GOT3 (cell line): ENCODE results near the gene CHMP6.

ENCODE experiments used
- DNase-seq: peaks from one replicate; lab custom pipeline; 2025; ENCODE audit warnings: mixed read lengths; lab: John Stamatoyannopoulos, UW

Gene CHMP6

DNA sequence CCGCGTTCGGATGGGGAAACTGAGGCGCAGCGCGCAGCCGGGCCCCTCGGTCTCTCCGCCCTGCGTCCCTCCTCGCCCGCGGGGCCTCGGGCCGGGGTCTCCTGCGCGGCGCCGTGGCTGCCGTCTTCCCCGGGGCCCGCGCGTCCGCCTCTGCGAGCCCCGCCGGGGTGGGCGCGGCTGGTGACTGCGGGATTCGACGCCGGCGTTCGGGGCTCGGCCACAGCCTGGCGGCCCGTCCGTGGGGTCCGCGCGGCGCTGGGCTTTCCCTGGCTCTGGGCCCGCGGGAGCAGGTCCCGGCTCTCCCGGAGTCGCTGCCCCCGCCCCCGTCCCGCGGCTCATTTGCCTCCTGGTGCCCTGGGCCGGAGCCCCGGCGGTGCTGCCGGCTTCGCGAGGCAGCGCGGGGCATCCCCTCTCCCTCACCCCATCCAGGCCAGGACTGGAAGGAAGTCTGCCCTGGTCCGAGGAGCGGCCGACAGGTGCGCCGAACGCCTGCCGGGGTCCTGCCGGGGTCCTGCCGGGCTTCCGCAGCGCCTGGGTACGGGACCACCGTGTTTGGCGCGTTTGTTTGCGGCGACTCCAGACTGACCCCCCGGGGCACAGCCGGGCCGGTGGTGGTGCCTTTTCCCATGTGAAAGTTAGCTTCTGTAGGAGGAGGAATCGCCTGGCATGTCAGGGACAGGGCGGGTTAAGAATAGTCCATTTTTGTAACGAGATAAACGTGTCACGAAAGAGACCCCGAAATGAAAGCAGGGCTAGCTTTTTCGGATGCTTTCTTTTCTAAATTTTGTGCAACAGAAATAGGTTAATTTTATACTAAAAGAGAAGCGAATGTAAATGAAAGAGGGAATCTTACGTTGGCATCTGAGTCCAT lies 671 bp downstream of the CHMP6 start:
- no peak for DNase-seq

DNA sequence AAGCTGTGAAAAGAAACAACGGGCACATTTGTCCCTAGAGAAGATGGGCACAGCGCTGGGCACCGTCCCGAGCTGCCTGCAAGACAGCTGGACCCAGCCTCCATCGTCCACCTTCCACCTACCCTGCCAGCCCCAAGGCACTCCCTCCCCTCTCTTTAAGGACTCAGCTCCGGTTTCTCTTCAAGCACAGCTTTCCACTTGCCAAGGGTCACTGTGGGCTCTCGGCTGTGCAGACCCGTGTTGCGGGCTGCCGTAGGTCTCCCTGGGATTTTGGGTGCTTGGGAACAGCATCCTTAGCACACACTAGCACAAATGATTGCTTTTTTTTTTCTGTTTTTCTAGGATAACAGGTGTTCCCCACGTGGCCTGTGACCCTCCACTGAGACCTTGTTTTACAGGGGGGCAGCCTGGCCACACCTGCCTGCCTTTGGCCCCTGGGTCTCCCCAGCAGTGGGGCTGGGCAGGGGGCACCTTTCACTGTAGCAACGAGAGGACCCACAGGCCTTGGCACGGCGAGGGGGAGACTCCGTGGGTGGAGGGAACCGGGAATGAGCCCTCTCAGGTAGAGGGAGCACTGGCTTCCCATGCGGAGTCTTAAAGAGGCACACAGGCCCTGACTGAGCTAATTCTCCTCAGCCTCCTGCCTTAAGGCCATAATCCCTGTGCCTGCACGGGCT lies 1.4 kb downstream of the CHMP6 start:
- DNase-seq, result no peak

DNA sequence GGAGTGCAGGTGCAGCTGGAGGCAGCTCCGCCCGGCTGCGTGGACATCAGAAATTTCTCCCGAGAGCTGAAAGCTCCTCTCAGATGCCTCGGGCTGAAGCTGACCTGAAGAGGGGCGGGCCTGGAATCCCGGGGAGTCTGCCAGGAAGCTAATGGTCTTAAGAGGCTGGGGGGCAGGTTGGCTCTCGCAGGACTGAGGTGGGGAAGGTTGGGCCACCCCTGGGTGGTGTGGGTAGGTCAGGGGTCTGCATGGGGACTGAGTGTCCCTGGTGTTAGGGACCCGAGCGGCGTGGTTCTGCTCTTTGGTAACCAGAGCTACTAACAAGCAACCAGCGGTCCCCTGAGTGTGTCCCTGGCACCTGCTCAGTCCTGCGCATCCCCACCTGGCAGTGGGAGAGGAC lies 3.5 kb downstream of the CHMP6 start:
- no peak for DNase-seq

DNA sequence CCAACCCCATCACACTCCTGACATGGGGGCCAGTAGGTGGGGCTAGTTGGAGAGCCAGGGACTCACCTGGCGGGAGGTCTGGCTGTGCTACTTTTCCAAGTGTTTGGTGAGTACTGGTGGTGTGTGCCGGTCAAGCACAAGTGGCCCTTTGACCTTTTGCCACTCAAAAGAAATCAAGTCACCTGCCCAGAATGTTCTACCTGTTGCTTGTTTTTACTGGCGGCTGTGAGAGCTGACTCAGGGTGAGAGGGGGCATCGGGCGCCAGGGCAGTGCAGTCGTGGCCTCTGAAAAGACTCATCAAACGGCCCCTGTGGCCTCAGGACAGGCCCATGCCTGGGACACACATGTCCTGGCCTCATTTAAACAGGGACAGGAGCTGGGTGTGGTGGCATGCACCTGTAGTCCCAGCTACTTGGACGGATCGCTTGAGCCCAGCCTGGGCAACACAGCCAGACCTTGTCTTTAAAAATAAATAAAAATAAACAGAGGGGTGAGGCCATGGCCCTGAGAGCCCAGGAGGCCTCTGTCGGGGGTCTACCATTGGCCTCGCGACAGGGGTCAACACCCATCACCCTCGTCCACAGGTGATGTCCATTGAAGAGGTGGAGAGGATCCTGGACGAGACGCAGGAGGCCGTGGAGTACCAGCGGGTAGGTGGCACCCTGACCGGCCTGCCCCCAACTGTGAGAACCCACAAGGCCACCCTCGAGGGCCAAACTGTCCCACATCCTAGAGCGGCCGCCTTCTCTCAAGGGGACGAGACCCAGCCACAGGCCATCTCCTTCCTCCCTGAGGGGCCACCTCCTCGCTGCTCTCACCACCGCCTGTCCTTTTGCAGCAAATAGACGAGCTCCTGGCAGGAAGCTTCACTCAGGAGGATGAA lies 5.0 kb downstream of the CHMP6 start:
- no peak for DNase-seq

DNA sequence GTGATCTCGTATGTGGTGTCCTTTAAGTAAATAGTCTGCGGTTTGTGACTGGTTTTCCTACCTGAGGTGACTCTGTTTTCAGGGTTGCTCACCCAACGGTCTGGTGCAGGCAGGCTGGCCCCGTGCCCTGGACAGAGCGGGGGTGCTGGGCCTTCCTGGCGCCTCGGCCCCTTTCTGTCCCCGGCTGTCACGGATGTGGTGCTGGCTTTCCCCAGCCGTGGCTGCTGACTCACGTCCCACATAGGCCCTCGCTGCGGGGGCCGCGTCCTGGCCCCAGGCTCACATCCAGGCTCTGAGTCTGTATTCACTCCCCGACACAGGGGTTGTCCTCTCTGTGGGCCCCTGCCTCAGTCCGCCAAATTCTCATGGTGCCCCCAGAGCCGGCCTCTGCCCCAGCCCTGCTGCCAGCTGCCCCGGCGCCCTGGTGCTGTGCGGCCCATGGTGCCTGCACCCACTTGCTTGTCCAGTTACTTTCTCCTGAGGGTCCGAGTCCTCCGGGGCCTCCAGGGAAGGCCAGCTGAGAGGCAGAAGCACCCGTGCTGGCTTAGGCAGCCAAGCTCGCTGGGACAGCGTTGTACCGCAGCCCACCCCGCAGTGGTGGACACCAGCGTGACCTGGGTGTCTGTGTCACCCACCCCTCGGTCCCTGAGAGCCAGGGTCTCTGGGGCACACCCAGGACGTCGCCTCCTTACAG lies 5.9 kb downstream of the CHMP6 start:
- DNase-seq, result no peak

DNA sequence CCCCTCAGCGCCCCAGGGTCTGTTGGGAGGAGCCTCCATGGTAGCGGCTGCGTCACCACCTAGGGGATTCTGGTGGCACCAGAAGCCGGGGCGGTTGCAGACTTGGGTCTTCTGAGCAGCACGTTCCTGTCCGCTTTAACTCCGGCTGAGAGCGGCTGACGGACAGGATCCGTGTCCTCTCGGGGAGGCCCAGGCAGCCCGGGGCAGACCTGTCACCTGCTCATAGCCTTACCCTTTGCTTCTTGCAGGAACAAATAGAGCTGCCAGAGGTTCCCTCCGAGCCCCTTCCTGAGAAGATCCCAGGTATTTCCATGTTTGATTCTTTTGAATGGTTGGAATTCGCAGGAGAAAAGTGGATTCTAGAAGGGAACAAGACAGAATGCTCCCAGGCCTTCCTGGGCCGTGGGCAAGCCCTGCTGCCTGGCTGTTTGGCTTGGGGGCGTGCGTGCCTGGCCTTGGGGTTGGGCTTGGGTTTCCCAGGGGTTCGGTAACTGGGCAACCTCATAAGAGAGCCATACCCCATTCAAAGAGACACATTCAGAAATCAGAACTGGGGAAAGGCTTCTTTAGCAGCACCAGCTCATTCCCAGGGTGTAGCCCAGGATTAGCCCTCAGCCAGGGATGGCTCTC lies 6.6 kb downstream of the CHMP6 start:
- DNase-seq, result no peak

DNA sequence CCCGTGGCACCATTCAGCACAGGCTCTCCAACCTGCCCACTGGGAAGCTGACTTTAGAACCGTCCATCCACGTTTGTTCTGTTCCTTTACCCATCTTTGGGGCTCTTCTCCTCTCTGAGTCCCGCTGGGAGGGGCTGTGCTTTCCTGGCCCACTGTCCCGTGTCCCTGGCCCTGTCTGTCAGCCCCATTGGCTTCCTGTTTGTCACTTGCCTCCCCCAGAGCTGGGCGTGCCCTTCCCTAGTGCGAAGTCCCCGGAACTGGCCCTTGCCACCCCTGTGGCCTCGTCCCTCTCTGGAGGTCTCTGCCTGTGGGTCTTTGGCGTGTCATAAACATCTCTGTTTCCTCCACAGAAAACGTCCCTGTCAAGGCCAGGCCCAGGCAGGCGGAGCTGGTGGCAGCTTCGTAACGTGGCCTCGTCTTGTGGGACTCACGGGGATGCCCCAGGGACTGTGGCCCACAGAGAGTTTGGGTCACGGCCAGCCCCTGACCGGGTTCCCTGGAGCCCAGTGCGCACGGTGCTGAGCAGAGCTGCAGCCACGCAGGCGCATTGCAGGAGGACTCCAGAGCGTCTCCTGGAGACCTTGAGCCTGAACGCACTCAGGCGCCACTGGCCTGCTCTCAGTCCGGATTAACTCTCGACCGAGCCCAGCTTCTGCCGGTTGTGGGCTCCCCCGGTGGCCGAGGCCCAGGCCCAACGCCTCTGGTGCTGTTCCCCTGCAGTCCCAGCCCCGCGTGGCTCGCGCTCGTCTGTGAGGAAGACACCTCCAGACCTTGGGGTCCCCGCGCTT lies 7.3 kb downstream of the CHMP6 start:
- no peak for DNase-seq

DNA sequence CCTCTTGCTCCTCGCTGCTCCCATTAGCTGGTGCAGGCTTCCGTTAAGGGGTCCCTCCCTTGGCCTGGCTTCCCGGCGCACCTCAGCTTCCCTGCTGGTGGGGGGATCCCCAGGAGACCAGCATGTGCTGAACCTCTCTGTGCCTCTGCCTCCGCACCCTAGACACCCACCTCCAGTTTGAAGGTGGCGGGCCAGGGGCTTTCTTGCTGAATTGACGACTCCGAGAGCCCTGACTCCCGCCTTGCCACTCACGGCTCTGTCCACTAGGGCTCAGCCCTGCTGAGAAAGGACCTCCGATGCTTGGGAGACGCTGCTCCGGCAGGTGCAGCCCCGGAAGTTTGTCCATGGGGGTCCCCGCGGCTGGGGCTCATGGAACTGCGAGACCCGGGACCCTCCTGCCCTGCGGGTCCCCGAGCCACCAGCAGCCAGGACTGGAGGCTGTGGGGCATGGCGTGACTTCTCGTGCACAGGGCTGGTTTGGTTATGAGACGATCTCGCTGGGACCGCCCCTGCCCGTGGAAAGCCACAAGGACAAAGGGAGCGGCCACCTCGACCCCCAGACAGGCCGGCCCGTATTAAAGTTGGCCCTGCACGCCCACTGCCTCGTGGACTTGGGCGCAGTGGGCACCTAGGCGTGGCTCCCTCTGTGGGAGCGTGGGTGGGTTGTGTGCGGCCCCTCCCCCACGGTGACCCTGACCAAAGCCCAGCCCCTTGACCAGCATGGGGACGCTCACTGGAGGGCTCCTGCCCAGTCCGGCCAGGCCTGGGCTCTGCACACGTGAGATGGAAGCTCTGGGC lies 8.1 kb downstream of the CHMP6 start:
- DNase-seq, result no peak

DNA sequence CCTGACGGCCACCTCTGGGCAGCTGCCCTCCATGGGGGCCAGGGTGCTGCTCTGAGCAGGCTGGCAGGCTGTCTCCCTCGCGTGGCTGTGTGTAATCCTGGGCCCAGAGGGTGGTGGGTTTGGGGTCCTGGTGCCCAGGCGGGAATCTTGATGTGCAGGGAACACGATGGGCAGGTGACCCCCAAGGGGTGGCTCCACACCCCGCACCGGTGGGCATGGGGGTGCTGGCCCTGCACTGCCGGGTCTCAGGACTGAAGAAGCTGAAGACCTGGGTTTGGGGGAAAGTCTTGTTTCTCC lies 8.6 kb downstream of the CHMP6 start:
- no peak for DNase-seq

DNA sequence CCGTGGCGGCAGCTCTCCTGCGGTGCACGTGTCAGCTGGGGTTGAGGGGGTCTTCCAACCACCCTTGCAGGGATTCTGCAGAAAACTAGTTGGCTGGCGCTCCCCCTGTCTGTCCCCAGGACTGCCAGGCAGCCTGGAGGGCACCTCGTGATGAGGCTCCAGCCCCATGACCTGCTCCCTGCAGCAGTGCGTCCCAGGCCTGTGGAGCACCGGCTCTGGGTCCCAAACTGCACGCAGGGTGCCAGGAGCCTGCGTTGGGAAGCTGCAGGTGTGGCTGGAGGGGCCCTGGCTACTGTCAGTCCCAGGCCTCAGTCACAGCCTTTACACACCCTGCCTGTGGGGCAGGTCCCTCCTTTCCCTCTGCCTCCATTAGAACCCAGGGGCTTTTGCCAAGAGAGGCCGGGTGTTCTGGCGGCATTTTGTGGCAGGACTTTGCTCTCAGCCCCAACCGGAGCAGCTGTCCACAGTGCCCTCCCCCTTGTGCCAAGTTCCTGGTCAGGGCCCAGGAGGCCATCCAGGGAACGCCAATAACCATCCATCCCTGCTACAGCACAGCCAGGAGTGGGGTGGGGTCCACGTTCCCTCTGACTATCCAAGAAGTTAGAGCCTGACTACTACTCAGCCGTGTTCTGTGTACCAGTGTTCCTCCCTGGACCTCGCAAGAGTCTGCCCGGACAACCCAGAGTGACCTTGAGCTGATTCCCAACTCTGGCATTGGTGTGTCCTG lies 9.2 kb downstream of the CHMP6 start:
- DNase-seq, result no peak

DNA sequence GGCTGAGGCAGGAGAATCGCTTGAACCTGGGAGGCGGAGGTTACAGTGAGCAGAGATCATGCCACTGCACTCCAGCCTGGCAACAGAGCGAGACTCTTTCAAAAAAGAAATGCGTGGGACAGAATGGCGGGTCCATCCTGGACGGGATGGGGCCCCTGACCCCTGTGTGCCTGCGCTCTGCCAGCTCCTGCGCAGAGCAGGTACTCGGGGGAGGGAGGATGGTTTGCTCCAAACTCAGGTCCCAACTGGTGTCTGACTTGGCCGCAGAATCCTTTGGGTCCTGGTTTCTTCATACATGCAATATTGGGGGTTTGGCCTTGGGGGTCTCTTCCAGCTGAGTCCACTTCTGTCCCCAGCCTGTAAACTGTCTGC lies 10.4 kb downstream of the CHMP6 start:
- DNase-seq, result no peak

DNA sequence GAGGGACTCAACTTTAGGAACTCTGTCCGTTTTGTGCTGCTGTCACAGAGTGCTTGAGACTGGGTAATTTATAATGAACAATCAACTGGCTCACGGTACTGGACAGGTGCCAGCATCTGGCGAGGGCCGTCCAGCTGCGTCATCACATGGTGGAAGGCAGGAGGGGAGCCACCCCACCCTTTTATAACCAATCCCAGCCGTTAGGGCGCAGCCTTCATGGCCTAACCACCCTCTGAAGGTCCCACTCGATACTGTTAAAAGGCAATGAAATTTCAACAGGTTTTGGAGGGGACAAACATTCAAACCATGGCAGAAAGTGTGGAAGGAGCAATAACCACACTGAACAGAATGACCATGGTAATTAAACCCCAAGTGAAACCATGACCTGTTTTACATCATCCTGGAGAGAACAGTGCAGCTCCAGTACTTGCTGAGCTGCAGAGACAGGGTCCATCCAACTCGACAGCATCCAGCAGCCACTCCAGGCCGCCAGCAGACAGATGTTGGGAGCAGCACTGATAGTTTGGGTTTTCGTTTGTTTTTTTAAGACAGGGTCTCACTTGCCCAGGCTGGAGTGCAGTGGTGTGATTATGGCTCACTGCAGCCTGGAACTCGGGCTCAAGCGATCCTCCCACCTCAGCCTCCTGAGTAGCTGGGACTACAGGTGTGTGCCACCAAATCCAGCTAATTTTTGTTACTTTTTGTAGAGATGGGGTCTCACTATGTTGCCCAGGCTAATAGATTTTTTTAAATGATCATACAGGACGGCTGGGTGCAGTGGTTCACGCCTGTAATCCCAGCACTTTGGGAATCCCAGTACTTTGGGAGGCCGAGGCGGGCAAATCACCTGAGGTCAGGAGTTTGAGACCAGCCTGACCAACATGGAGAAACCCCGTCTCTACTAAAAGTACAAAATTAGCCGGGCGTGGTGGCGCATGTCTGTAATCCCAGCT lies 11.0 kb downstream of the CHMP6 start:
- DNase-seq, result no peak

DNA sequence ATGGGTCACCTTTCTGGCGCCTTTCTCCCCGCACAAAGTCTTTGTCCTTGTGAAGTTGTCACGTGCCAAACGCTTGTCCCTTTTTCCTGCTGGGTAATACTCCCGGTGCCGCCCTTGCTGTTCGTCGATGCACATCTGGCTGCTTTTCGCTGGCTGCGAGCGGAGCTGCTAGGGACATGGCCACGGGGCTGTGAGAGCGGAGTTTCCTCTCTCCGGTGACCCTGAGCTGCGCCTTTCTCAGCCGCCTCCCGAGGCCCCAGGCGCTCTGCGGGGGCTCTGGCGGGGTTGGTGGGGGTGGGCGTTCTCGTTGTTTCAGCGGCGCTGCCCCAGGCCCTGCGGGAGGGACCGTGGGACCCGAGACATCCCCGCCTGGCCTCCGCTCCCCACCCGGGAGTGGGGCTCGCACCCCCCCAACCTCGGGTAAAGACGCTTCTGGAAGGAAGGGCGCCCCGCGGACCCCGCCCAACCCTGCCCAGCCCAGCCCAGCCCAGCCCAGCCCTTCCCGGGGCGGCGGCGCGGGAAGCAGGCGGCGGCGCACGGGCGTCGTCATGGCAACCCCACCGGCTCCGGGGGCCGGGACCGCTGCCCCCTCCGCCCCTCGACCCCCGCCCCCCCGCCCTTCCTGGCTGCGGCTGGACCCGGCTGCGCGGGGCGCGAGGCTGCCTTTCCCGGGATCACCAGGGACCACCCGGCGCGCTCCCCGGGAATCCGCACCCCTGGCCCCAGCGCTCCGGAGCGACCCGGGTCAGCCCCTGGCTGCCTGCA lies 12.3 kb downstream of the CHMP6 start:
- no peak for DNase-seq

DNA sequence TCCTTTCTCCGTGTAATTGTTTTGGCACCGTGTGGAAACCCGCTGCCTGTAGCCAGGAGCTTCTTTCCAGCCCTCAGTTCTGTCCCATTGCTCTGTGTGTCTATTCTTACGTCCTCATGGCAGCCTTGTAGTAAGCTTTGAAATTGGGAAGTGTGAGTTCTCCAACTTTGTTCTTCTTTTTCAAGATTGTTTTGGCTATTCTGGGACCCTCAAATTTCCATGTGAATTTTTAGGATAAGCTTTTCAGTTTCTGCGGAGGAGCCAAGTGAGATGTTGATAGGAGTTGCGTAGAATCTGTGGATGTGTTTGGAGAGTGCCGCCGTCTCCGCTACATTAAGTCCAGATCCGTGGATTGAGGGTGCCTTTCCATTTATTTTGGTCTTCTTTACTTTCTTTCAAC lies 15.2 kb downstream of the CHMP6 start:
- DNase-seq, result no peak

DNA sequence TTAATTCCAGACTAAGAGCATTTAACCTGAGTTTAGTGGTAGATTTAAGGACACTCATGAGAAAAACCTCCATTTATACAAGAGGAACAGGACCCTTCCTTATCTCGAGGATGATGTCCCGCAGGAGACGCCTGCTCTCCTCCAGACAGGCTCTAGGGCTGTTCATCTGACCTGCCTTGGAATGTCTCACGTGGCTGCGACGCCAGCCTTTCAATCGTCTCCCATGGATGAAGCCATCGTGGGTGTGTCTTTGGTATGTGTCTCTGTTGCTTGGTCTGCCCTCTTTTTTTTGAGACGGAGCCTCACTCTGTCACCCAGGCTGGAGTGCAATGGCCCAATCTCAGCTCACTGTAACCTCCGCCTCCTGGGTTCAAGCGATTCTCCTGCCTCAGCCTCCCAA lies 16.5 kb downstream of the CHMP6 start:
- DNase-seq, result no peak

DNA sequence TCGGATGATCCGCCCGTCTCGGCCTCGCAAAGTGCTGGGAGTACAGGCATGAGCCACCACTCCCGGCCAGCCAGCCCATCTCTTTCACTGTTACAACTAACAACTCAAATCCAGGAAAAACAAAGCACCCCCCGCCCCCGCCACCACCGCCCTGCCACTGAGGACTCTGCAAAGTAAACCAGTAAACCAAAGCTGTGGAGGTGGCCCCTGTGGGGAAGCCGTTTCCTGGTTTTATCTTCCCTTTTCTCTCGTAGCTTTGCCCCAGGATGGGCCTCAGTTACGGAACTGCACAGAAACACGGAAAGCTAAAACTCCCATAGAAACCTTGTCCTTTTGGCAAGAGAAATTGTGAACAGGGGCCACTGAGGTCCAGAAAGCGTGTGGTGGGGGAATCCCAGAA lies 17.5 kb downstream of the CHMP6 start:
- DNase-seq, result no peak

DNA sequence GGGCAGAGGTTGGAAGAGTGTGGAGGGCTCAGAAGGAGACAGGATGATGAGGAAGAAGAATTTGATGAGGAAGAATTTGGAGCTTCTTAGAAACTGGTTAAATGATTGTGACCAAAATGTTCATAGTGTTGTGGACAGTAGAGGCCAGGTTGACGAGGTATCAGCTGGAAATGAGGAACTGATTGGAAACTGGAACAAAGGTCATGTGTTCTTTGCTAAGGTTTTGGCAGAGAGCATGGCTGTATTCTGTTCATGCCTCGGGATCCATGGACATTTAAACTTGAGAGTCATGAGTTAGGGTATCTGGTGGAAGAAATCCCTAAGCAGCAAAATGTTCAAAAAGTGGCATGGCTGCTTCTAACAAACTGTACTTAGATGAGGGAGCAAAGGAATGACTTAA lies 19.3 kb downstream of the CHMP6 start:
- no peak for DNase-seq

DNA sequence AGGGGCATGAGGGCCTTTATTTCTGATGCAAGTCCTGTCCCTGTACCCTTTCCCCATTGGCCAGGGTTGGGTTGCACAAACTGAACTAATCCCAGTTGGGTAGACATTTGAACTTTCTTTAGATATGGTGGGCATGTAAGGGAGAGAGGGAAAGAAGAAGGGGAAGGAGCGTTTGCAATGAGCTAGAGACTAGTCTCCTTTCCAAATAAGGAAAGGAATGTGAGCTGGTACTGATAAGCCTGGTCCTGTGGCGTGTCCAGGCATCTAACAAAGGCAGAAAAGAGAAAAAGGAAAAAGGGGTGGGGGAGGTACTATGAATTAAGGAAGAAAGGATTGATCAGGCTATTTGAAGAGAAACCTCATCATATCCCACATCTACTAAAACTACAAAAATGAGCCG lies 20.3 kb downstream of the CHMP6 start:
- no peak for DNase-seq
